ENCODE results near the gene GDA.

- TF ChIP-seq CTCF (IDR thresholded peaks at IDR 0.05) (peak in 2 of 6 experiments; percentile 8 to 35), POLR2A (IDR thresholded peaks at IDR 0.05) (no peak)
Observed at GRCh38 chr9:72145733-72146505, 3.3 kb upstream of the GDA start.

Data from Peyer's patch (tissue), 4 donors.